ENCODE measurements around the gene GMCL1.

Gene GMCL1

DNA sequence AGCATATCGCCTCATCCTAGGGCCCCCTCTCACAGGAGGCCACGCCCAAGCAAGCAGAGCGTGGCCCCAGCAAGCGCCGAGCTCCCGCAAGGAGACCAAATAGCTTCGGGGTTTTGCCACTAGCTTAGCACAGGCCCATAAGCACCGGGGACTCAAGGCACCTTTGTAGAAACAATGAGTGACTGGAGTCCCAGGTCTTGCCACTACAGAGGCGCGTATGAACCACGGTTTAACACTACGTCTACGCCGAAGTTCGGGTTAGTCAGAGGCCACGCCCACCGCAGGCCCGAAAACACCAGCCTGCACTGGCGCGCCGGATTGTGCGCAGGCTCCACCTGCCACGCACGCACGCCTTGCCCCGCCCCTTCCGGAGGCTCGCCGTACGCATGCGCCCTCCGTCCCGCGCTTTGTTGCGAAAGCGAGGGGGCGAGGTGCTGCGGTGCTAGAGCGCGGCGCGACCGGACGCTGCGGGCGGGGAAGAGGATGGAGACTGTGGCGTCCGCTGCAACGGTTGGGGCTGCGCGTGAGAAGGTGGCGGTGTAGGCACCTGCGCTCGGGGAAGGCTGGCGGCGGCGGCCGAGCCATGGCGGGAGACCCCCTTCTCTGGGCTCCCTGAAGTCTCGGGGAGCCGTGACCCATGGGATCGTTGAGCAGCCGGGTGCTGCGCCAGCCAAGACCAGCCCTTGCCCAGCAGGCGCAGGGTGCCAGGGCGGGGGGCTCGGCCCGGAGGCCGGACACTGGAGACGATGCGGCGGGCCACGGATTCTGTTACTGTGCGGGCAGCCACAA, at the start of gene GMCL1:
Gene GMCL1 (plus strand): TSS at position 405 of the 789 bp plus-strand sequence. CDS start 233 bp downstream, at position 638.
- peaks cover 7% of the 10 kb centered on the region; the same call in 1 of the 2 replicates for H3K4me1 ChIP-seq (ENCODE audit: insufficient read depth, low read length)
- peak within 1 kb of the TSS; percentile 78 for H3K9ac ChIP-seq (ENCODE audit: low read depth, low read length)
- no peaks in the 10 kb centered on the region for H3K9me3 ChIP-seq (ENCODE audit: control insufficient read depth, insufficient read depth, low read length)

GRCh38 chr2:69780921-69781320, 48.5 kb upstream of the GMCL1 start:
- H3K36me3 ChIP-seq (ENCODE audit: insufficient read depth, low read length), result no peaks in the 10 kb centered on the region
- H3K4me1 ChIP-seq (ENCODE audit: insufficient read depth, low read length), result peaks cover 22% of the 10 kb centered on the region
- H3K9me3 ChIP-seq (ENCODE audit: control insufficient read depth, insufficient read depth, low read length), result no peaks in the 10 kb centered on the region
- no peak overlapping the region for H3K9ac ChIP-seq (ENCODE audit: low read depth, low read length)

More for the DNA sequence above, at the start of gene GMCL1:
- H3K36me3 ChIP-seq (ENCODE audit: insufficient read depth, low read length), result no peaks in the 10 kb centered on the region

GRCh38 chr2:69781321-69782248, 47.9 kb upstream of the GMCL1 start:
- H3K9me3 ChIP-seq (ENCODE audit: control insufficient read depth, insufficient read depth, low read length), result no peaks in the 10 kb centered on the region
- H3K36me3 ChIP-seq (ENCODE audit: insufficient read depth, low read length), result no peaks in the 10 kb centered on the region
- H3K9ac ChIP-seq (ENCODE audit: low read depth, low read length), result no peak overlapping the region
- H3K4me1 ChIP-seq (ENCODE audit: insufficient read depth, low read length), result peaks cover 22% of the 10 kb centered on the region

GRCh38 chr2:69784228-69784627, 45.2 kb upstream of the GMCL1 start:
- Histone ChIP-seq H3K36me3 (ENCODE audit: insufficient read depth, low read length) (no peaks in the 10 kb centered on the region), H3K9ac (ENCODE audit: low read depth, low read length) (no peak overlapping the region), H3K9me3 (ENCODE audit: control insufficient read depth, insufficient read depth, low read length) (no peaks in the 10 kb centered on the region), H3K4me1 (ENCODE audit: insufficient read depth, low read length) (peaks cover 18% of the 10 kb centered on the region)

GRCh38 chr2:69785358-69785757, 44.1 kb upstream of the GMCL1 start:
- no peak overlapping the region for H3K9ac ChIP-seq (ENCODE audit: low read depth, low read length)
- peaks cover 30% of the 10 kb centered on the region for H3K4me1 ChIP-seq (ENCODE audit: insufficient read depth, low read length)
- H3K36me3 ChIP-seq (ENCODE audit: insufficient read depth, low read length), result no peaks in the 10 kb centered on the region

DNA sequence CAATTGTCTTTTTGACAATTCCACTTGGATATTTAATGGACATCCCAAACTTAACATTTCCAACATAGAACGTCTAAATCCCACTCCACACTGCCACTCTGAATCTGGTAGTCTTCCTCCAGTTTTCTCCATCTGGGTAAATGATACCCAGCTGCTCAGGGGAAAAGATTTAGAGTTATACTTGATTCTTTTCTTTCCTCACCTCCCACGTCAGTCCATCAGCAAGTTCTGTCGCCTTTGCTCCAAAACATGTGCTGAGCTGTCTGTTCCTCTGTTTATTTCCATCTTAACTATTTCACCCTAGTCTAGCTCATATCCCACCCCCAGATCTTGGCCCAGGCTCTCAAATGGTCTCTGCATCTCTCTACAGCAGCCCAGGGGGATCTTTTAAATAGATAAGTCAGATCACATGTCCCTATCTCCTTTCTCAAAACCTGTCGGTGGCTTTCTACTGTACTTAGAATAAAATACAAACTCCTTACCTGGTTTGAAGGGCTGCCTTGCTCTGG, 43.4 kb upstream of the GMCL1 start:
- no peaks in the 10 kb centered on the region for H3K9me3 ChIP-seq (ENCODE audit: control insufficient read depth, insufficient read depth, low read length)
- H3K36me3 ChIP-seq (ENCODE audit: insufficient read depth, low read length), result no peaks in the 10 kb centered on the region
- peaks cover 30% of the 10 kb centered on the region for H3K4me1 ChIP-seq (ENCODE audit: insufficient read depth, low read length)
- no peak overlapping the region for H3K9ac ChIP-seq (ENCODE audit: low read depth, low read length)

More at GRCh38 chr2:69785358-69785757, 44.1 kb upstream of the GMCL1 start:
- no peaks in the 10 kb centered on the region for H3K9me3 ChIP-seq (ENCODE audit: control insufficient read depth, insufficient read depth, low read length)

DNA sequence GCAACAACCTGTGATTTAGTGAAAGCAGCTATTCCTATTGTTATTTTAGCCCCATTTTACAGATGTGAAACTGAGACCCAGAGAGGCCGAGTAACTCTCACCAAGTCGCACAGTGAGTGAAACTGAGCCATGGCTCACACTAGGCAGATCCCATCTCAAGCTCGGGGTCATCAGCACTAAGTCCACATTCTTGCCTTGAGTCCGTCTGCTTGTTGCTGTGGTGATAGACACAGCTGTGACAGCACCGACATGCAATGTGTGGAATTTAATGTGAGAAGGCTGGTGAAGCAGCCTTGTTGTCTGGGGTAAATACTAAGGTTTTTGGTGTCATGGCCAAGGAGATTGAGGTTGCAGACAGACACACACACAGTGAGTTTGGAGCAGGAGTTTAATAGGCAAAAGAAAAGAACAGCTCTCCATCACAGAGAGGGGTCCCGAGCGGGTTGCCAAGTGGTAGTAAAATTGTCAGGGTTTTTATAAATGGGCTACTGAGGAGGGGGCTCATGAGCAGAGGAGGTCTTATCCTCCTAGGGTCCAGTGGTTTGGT, 40.2 kb upstream of the GMCL1 start:
- Histone ChIP-seq H3K9me3 (ENCODE audit: control insufficient read depth, insufficient read depth, low read length) (no peaks in the 10 kb centered on the region), H3K9ac (ENCODE audit: low read depth, low read length) (no peak overlapping the region), H3K4me1 (ENCODE audit: insufficient read depth, low read length) (peaks cover 17% of the 10 kb centered on the region; the same call in 1 of the 2 replicates), H3K36me3 (ENCODE audit: insufficient read depth, low read length) (no peaks in the 10 kb centered on the region)

DNA sequence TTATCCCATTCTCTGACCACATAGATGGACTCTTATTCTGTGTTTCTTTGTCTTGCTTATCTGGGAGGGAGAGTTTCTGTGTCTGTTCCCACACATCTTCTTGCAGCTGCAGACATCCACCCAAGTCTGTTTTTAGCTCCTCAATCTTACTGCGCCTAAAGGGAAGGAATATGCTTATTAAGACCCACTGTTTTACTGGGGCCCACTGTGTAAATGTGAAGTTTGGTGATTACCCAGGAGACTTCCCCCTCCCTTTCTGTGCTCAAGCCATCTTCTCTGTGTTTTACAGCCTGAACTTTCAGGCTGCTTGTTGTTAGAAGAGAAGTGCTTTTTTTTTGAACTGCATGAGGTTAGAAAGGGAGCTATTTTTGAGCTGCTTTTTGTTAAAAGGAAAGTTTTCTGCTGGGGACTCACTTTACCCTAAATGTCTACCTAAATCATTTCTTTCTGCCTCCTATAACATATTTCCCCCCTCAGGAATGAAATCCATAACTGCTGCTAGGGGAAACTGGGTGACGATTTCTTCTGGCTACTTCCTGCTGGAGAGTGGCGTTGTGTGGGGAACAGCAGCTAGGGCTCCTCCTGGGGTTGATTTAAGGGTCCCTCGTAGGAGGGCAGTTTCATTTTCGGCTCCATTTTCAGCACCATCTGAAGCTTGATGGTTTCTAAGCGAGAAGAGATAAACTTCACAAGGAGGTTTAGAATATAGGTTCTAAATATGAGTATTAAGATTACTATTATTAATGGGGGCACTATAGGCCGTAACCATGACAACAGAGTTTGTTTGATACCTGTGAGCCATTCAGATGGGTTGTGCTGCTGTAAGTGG, 39.5 kb upstream of the GMCL1 start:
- H3K9ac ChIP-seq (ENCODE audit: low read depth, low read length), result no peak overlapping the region

DNA sequence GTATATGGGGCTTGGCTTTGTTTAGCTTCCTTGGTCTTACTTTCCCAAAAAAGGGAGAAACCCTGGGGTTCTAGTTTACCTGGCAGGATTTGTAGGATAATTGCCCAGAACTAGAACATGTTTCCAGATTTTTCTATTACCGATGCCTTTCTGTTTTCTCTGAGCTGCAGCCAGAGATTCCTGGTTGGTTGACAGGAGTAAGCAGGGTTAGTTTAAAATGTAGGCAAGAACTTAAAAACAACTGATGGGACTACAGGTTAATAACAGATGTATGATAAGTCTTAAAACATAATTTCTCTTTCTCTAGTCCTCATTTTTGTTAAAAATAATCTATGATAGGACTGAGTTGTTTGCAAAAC, 38.9 kb upstream of the GMCL1 start:
- H3K9ac ChIP-seq (ENCODE audit: low read depth, low read length), result no peak overlapping the region
- H3K4me1 ChIP-seq (ENCODE audit: insufficient read depth, low read length), result peaks cover 17% of the 10 kb centered on the region; the same call in 1 of the 2 replicates
- H3K9me3 ChIP-seq (ENCODE audit: control insufficient read depth, insufficient read depth, low read length), result no peaks in the 10 kb centered on the region
- no peaks in the 10 kb centered on the region for H3K36me3 ChIP-seq (ENCODE audit: insufficient read depth, low read length)

More for the DNA sequence above, 39.5 kb upstream of the GMCL1 start:
- H3K4me1 ChIP-seq (ENCODE audit: insufficient read depth, low read length), result peaks cover 17% of the 10 kb centered on the region; the same call in 1 of the 2 replicates
- no peaks in the 10 kb centered on the region for H3K36me3 ChIP-seq (ENCODE audit: insufficient read depth, low read length)
- no peaks in the 10 kb centered on the region for H3K9me3 ChIP-seq (ENCODE audit: control insufficient read depth, insufficient read depth, low read length)

- Histone ChIP-seq H3K4me1 (ENCODE audit: insufficient read depth, low read length) (peaks cover 17% of the 10 kb centered on the region; the same call in 1 of the 2 replicates), H3K9ac (ENCODE audit: low read depth, low read length) (no peak overlapping the region), H3K36me3 (ENCODE audit: insufficient read depth, low read length) (no peaks in the 10 kb centered on the region), H3K9me3 (ENCODE audit: control insufficient read depth, insufficient read depth, low read length) (no peaks in the 10 kb centered on the region)
Measured at GRCh38 chr2:69791045-69791444, 38.4 kb upstream of the GMCL1 start.

- H3K9me3 ChIP-seq (ENCODE audit: control insufficient read depth, insufficient read depth, low read length), result no peaks in the 10 kb centered on the region; the same call in 1 of the 2 replicates
- peaks cover 13% of the 10 kb centered on the region for H3K4me1 ChIP-seq (ENCODE audit: insufficient read depth, low read length)
- H3K9ac ChIP-seq (ENCODE audit: low read depth, low read length), result no peak overlapping the region
- H3K36me3 ChIP-seq (ENCODE audit: insufficient read depth, low read length), result no peaks in the 10 kb centered on the region
Measured at GRCh38 chr2:69796174-69796573, 33.3 kb upstream of the GMCL1 start.

GRCh38 chr2:69797235-69797634, 32.2 kb upstream of the GMCL1 start:
- Histone ChIP-seq H3K4me1 (ENCODE audit: insufficient read depth, low read length) (peaks cover 13% of the 10 kb centered on the region), H3K36me3 (ENCODE audit: insufficient read depth, low read length) (no peaks in the 10 kb centered on the region), H3K9ac (ENCODE audit: low read depth, low read length) (no peak overlapping the region), H3K9me3 (ENCODE audit: control insufficient read depth, insufficient read depth, low read length) (no peaks in the 10 kb centered on the region; the same call in 1 of the 2 replicates)

DNA sequence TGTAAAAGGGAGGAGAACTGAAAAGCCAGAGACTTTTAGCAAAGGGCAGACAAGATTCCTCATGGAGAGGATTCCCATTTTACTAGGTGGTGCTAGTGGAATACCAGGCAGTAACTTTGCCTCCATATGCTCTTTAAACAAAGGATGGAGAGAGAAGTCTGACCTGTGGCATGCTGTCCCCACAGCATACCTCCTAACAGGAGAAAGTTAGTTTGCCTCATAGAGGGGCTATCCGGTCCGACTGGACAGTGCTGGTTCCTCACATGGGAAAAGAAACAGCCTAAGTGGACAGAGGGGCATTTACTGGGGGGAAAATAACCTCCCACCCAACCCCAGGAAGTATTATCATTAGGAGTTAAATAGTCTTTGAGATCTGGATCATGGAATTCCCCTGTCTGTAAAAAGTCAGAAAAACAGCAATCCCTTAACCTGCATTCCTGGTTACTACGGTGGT, 31.6 kb upstream of the GMCL1 start:
- Histone ChIP-seq H3K4me1 (ENCODE audit: insufficient read depth, low read length) (peaks cover 13% of the 10 kb centered on the region), H3K9ac (ENCODE audit: low read depth, low read length) (no peak overlapping the region), H3K9me3 (ENCODE audit: control insufficient read depth, insufficient read depth, low read length) (no peaks in the 10 kb centered on the region; the same call in 1 of the 2 replicates), H3K36me3 (ENCODE audit: insufficient read depth, low read length) (no peaks in the 10 kb centered on the region)

Data from ES-I3 (cell line).